Activated CD4-positive, alpha-beta T cell treated with anti-CD3 and anti-CD28 coated beads, Interleukin-2, amount 50 U/mL, for 1 hour (primary cell): ENCODE measurements around the gene TIMP3.

Source experiments
- DNase-seq: peaks from one replicate; pipeline ENCODE4 v3.0.0-alpha.2; 2020

Gene TIMP3

DNA sequence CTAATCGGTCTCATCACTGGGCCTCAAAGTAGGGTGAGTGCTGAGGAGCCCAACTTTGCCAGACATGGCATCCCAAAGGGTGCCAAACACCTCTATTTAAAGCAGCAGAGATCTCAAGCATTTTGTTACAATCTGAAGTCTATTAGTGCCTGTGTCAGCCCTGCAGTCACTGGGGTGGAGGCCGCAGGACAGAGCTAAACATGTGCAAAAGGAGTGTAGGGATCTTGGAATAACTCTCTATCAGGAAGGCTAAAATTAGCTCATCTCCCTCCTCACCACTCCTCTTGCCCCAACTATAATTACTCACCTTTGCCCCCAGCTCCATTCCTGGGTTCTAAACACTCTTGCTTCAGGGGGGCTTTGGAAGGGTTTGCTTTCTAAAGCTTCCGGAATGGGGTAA is 87.5 kb downstream of the TIMP3 start:
- DNase-seq, result no peak

DNA sequence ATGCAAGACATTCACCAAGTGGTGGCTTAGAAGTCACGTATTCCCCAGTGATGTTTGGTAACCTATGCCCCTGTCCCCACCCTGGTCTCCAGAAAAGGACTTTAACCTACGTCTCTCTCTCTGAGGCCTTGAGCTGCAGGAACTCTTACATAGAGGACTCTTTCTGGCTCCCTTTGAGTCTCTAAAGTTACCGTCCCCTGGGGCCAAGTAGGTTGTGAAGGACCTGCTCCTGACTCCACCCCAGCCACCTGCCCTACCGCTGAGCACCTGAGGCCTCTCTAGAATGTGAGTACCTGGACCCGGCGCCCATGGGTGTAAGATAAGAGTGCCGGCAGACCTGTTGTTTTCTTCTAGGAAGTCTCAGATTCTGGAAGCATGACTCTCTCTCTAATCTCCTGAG is 95.4 kb downstream of the TIMP3 start:
- no peak for DNase-seq

DNA sequence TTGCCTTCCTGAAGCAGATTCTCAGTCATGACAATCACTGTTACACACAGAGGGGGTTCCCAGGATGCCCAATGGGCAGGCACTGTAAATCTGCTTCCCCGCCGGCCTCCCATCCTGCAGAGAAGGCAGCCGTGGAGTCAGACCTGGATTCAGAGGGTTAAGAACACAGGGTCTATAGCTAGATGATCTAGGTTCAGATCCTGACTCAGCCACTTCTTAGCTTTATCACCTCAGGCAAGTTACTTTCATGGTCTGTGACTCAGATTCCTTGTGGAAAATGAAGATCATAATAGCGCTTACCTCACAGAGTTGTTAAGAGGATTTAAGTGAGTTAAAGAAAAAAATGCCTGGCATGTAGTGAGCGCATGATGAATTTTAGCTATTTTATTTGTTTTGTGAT is 95.9 kb downstream of the TIMP3 start:
- DNase-seq, result no peak

DNA sequence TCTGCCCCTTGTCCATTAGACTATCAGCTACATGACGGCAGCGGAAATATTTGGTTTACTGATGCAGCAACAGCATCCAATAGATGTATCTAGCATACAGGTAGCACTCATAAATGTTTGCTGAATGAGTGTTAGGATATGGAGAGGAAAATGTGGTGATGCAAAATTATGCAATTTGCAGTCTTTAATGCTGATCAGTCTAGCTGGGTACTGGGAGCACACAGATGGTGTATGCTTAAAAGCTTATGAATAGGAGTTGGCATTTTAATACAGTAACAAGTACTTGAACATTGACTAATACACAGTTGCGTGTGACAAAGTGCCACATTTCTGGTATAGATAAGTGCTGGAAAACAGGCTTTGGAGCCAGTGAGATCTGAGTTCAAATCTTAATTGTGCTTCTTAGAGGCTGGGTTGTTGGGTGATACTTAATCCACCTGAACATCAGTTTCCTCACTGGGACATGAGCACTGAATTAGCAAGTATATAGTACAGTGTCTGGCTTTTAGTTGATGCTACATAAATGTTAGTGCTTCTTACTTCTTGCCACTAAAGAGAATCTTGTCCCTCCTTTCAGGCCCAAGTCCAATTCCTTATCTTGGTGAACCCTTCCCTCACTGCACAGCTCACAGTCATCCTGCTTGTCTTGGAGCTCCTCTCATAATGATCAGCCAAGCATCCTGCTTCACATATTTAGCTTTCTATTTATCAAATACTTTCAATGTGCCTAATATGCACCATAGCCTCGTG is 99.6 kb downstream of the TIMP3 start:
- no peak for DNase-seq

DNA sequence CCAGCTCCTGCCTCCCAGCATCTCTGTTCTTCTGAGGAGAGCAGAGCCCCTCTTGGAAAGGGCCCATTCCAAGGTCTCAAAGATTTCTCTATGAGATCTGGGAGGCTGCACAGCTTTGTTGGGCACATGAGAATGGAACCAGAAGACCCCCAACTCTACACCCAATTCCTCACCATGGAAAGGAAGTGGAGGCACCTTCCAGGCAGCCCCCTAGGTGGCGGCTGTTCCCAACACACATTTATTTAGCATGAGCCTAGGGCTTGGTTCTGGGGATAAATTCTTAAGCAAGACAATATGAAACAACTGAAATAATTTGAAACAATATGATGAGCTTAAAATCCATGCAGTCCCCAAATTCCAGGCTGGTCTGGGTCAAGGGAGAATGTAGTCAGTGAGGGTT is 100.4 kb downstream of the TIMP3 start:
- no peak for DNase-seq

DNA sequence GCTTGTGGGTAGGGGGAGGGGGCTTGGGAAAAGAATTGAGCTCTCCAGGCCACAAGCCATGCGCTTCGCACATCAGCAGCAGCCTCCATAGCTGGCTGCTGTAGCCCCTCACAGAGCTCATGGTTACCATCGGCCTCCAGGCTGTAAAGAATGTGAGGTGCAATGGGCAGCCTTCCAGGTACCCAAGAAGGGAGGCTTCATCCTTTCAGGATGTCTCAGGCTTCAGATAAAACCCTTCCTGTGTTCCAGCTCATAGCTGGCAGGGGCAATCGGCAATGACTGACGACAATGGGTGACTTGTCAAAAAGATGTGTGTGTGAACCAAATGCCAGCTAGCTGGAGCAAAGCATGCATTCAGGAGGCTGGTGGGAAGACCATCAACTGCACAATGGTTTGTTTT is 102.0 kb downstream of the TIMP3 start:
- no peak for DNase-seq

DNA sequence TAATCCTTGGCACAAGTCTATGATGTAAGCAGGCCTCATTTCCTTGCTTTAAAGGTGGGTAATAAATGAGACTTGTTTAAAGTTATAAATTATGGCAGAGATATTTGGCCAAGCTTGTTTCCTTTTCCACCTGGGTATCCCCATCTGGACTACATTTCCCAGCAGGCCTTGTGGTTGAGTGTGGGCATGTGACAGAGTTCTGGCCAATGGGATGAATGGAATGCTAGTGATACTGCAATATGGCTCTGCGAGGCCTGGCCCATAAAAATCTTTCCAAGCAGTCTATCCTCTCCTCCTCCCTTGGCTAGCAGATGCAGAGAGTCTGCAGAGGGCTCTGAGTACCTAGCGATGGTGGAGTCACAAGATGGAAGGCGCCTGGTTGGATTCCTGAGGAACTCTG is 102.5 kb downstream of the TIMP3 start:
- DNase-seq, result no peak

DNA sequence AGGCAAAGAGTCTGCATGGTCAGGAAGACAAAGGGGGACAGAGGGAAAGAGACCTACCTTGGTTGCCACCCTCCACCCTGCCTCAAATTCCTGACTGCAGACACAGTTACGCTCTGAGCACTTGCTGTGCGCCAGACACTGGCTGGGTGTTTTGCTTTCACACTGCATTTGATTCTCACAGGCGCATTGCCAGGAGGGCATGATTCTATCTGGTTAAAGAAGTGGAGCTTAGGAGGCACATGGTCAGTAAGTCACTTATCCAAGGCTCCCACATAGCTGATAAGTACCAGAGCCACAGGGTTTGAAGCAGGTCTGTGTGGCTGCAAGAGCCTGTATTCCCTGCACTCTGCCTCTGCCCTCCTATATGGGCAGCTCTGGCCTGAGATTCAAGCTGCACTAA is 103.9 kb downstream of the TIMP3 start:
- DNase-seq, result no peak

DNA sequence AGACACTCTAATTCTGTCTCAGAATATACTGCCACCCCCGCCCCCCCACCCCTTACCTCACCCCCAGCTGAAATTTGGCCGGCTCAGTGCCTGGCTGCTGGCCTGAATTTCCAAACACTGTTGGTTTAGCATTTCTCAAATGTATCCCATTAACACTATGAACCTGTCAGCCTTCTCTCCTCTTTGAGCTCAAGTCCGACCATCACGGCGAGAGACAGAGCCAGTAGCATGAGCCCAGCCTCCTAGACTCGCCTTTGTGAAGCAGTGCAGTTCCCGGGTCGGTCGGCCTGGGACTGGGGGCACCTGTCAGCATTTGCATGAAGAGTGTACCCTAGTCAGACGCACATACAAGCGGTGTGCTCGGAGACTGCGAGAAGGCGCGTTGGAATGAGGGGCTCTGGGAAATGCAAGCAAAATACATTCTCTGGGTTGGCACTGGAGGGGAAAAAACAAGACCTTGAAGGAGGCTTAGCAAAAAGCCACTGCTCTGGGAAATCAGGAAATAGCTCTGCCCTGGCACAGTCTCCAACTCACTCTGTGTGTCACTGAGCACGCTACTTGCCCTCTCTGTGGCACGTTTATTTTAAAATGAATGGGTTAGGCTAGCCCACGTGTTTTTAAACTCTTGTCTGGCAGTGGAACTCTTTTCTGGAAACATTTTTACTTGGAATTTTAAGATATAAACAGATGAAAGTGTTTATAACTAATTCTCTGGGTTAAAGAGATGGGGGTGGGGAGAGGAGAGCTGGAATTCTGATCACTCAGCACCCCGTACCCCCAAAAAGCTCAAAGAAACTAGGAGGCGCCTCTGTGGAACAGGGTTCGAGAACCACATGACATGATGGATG is 108.3 kb downstream of the TIMP3 start:
- DNase-seq, result no peak

DNA sequence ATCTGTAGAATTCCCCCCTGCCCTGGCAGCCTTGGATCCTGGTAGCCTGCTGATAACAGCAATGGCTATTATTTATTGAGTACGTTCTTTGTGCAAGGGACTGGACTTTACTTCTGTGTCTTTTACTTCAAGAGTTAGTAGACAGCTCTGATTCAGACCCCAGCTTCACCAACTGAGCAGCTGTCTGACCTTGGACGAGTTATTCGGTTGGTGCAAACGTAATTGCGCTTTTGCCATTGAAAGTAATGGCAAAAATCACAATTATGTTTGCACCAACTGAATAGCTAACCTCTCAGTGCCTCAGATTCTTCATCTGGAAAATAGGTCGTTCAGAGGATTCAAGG is 108.9 kb downstream of the TIMP3 start:
- DNase-seq, result no peak

DNA sequence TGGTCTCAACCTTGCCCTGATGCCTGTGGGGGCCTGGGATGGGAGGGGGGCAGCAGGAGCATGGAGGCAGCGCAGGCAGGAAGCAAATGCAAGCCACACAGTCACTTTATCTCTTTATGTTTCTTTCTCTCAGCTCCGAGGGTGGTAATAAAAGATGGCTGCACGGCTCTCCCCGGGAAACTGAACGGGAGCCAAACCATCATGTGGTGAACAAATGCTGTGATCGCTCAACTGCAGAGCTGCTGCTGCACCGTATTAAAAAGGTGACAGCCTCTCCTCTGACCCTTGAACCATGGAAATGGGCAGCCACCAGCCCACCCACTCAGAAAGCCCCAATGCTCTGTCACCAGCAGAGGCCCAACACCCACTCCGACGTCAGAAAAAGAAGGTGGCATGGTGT is 110.0 kb downstream of the TIMP3 start:
- no peak for DNase-seq
